DND-41 (cell line): Measurements from ENCODE around the gene PMEPA1.

ENCODE experiments used
- CTCF ChIP-seq: IDR thresholded peaks from 2 replicates; pipeline ENCODE4 v1.5.1; 2012; ENCODE audit warnings: borderline replicate concordance, low read length, moderate library complexity, mild to moderate bottlenecking; ENCODE audit not compliant: poor library complexity, severe bottlenecking; ENCODE audit errors: extremely low read depth
- EZH2 ChIP-seq: IDR thresholded peaks from 3 replicates; pipeline ENCODE4 v1.6.1; 2012; ENCODE audit warnings: borderline replicate concordance, low read depth, mild to moderate bottlenecking, moderate library complexity, low read length, inconsistent platforms; ENCODE audit not compliant: severe bottlenecking

- TF ChIP-seq CTCF (no peak), EZH2 (no peak)
Observed at GRCh38 chr20:57608516-57608915, 101.3 kb downstream of the PMEPA1 start.
